Glomerular visceral epithelial cell (primary cell): ENCODE results near the gene RUNX2.

Source experiments
- DNase-seq: peaks from one replicate; pipeline ENCODE4 v3.0.0-alpha.2; 2016; ENCODE audit errors: extremely low spot score

RUNX2 gene

DNA sequence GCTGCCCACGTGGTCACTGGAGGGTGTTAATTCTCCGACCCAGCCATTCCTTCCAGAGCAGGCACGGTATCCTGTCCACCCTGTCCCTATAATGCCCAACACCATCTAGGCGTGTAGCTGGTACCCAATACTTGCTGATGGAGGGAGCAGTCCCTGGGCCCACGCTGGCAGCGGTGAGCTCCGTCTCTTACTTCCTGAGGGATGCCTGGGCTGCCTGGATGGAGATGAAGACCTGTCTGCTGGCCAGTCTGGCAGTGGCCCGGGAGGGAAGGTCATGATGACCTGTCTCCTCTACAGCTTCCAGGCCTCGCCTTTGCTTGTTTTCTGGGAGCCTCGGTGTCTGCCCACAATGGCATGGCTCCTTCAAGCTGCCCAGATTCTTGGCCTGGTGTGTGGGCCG, 347.5 kb downstream of the RUNX2 start:
- no peak for DNase-seq

DNA sequence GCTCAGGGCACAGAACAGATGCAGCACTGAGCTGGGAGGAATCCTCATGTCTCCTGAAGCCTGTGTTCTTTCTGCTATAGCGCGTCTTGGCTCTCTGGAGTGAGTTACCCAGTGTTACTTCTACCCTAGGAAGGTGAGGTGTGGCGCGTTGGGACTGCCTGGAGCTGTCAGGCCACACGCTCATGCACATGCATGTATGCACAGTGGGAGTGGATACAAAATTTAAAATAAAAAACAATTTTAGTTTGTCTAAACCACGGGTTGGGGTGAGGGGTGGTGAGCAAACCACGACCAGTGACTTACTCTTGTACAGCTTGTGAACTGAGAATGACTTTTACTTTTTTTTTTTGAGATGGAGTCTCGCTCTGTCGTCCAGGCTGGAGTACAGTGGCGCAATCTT, 348.2 kb downstream of the RUNX2 start:
- DNase-seq = no peak

DNA sequence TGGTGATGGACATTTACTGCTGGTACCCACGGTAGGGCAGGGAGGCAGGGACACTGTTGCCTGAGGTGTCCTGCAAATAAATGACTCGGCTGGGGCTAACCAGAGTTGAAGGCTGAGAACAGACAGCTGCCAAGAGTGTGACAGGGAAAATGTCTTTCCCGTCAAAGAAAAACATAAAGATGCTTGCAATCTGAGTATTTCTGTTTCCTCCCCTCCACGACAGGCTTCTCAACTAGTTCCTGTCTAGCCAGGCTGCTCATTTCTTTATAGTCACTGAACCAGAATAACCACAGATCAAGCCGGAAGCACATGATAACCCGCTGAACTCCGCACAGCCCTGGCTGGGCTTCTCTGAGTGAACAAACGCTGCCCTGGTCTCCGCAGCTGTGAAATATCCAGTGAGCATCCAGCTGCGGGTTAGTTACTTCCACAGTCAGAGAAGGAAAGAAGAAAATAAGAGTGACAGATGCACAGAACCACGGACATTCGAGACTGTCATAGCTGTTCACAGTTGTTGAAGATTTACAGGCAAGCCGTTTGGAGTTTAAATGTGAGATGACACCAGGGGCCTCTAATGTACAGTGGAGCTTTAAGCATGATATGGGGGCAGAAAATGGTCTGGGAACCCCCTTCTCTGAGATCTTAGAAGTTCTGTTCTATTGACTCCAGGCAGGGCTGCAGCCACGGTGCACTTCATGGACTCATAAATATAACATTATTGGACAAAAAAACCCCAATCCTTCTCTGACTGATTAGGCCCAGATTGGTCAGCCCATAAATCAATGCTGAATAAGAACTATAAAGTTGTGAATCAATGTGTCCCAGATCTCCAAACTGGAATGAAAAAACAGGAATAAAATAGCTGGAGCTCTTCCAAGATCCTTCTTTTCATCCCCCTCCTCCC, 349.5 kb downstream of the RUNX2 start:
- peak; percentile 90 for DNase-seq

DNA sequence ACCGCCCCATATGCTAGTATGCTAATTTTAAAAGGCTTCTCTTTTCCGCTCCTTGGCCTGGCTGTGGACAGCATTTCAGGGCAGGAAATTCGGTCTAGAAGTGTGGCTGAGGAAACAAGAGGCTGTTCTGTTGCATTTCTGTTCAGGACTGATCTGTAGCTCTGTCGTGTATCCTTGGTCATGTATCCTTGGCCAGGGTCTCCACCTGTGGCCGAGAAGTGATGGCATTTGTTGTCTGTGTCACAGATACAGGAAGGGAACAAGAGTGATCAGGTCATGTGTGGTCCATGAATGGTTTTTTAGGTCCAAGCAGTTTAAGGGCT, 350.1 kb downstream of the RUNX2 start:
- no peak for DNase-seq

DNA sequence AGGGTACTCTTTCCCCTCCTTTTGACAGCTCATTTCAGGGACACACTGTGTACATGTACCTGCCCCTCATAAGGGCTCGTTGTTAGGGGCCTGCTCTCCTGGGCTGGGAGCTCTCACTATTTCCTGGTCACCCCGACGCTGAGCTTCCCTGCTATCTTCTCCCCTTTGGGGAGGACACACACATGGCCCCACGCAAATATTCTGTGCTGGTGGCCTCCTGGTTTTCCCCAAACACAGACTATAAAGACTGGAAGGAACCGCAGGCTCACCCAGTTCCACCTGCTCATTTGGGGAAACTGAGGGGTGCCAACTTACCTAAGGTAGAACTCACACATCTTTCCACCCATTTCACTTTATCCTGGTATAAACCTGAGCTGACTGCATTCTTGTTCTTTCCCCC, 351.0 kb downstream of the RUNX2 start:
- DNase-seq = no peak

DNA sequence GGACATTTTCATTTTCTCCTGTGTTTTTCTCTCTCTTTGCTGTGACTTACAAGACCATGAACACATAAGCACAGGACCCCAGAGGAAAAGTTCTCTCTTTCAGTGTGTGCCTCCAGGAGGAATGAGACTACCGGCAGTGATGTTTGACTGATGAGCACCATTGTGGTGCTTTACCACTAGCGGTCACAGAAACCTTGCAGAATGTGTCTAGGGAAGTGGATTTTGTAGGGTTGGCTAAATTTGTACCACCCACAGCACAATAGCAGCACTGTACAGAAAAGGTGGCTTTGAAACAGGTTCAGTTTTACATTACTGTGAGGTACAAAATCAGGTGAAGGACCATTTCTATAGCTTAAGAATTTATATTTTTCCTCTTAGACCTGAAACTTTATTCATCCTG, 351.5 kb downstream of the RUNX2 start:
- DNase-seq = no peak

DNA sequence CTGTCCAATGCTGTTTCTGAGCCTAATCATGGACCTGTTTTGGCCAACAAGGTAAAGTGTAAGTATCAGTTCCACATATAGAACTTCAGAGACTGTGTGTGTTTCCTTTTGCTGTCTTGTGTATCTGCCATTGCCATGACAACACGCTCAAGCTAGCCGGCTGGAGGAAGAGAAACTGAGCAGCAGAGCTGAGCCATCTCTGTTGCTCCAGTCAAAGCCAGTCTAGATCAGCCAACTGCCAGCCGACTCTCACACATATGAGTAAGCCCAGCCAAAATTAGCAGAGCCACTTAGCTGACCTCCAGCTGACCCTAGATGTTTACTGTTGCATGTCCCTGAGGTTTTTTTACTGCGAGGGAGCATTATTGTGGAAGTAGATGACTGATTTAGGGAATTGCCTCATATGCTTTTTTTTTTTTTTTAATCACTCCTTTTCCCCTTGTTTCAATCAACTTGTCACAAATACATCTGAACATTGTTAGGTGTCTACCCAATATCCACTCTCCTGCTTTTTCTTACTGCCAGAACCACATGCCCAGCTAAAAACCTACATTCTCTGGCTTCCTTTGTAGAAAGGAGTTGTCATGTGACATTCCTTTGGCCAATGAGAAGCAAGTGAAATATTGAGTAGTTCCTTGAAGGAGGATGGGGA, 353.9 kb downstream of the RUNX2 start:
- peak; percentile 94 for DNase-seq

DNA sequence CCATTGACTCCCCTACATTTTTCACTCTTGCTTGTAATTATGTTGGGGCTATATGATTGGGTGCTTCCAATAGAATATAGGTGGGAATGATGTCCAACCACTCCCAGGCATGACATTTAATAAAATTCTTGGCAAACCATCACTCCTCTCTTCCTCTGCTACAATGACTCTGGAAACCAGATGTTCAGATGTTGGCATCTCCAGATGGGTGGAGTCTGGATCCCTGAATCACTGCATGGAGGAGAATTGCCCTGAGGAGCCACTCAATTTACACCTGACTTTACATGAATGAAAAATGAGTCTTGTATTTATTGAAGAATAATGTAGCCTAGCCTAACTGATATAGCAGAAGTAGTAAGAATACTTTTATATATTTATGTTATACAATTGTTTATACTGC, 356.3 kb downstream of the RUNX2 start:
- no peak for DNase-seq

DNA sequence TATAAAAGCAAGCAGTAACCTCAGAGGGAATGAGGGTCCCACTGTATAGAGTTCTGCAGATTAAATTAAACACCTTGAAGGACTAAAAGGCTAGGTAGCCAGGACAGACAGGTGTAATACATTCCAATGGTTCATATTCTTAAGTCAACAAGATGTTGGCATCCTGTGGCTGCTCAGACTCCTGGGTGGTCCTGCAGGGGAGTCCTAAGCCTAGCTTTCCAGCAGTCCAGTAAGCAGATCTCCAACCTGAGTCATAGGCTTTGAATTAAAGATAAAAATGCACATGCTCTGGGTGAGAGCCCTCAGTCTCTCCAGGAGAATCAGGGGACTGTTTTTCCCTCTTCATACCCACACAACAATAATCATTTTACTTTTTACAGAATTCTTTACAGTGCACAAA, 356.9 kb downstream of the RUNX2 start:
- DNase-seq = peak; percentile 64

DNA sequence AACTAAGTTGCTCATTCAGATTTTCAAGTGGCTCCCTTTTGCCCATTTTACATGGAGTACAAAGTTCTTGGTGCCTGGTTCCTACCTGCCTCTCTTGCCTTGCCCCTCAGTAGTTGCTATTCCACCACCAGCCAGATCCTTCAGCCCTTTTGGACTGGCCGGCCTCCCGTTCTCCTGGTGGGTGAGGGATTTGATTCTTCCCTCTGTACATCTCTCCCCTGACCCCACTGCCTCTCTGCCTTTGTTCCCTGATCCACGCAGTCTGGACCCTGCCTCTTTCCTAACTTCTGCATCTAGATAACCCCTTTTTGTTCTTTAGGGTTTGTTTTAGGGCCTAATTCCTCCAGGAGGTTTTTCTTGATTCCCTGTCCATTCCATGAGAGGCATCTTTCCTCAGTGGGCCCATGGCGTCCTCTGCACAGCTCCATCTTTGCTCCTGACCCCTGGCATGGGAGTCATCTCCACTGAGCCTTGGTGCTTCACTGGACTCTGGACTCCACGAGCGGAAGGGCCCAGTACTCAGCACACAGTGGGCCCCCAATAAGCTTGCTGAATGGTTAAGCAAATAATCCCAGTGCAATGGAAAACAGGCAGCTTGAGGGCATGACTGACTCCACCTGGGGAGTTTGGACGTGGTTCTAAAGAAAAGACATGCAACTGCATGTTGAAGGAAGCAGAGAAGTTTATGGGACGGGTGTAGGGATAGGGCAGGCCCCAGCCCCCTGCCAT, 358.9 kb downstream of the RUNX2 start:
- DNase-seq = no peak

DNA sequence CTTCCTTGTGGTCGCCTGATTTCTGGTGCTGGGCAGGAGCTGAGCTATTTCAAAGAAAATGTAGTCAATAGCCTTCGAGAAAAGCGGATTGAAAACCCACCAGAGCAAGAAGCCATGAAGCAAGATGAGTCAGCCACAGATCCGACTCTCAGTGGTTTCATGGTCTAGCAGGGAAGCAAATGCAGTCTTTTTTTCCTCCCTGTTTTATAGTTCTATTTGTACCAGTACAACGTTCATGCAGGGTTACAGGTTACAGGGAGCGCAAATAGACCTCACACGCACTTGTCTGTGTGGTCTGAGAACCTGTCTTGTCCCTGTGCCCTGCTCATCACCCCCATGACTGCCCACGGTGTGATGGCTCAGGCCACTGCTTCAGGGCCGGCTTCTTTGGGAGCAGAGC, 359.4 kb downstream of the RUNX2 start:
- DNase-seq = peak; percentile 97

DNA sequence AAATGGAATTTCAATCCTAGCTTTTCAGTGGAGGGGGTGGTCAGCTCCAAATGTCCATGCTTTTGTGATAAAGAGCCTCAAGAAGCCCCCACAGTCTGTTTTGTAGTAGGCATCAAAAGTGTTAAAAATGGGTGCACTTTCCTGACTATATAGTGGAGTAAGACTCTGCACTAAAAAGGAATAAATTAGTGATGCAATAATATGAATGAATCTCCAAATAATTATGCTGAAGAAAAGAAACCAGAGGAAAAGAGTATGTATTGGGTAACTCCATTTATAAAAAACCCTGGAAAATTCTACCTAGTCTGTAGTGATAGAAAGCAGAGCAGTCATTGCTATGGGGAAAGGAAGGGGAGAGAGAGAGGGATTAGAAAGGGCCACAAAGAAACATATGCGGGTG, 360.1 kb downstream of the RUNX2 start:
- no peak for DNase-seq

DNA sequence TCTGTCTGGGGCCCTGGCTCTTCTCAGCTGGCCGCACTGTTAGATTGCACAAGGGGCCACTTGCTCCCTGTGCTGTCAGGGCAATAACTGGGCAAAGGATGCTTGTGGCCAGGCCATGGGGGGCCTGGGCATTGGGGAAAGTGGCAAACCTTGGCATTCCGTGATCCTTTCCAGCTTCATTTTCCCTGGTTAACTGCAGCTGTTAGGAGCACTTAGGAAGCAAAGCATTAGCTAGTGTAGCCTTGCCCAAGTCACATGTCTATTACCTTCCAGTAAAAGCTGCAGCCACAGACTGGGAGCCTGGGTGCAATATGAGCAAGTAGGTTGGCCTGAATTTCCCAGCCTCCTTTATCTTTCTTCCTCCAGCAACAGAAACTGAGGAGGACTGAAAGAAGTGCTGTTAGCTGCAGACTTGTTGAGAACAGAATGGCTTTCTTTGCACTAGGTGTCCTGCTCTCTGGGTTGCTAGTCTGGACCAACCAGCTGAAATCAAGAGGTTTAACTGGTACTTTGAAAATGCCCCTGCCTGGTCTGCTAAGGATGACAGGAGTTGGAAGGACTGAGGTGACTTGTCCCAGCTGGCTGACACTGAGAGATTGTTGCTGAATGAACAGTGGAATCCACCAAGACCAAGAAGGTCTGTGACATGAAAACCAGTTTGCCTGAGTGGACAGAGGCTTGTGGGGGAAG, 361.9 kb downstream of the RUNX2 start:
- DNase-seq = peak; percentile 65

DNA sequence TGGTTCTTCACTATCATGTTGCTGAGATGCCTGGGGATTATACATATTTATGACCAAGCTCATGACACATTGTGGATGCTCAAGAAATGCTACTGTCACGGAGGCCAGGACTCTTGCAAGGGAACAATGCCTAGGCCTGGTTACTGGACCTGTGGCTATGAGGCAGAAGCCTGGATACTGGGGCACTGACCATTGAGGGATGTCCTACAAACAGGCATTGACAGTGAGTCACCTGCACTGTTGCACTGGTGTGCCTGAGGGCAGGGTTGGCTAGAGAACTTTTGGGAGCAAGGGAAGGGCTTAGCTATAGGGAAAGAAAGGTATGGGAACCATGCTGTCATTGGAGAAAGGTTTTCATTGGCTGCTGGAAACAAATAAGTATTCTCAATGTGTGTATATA, 362.7 kb downstream of the RUNX2 start:
- DNase-seq = no peak

DNA sequence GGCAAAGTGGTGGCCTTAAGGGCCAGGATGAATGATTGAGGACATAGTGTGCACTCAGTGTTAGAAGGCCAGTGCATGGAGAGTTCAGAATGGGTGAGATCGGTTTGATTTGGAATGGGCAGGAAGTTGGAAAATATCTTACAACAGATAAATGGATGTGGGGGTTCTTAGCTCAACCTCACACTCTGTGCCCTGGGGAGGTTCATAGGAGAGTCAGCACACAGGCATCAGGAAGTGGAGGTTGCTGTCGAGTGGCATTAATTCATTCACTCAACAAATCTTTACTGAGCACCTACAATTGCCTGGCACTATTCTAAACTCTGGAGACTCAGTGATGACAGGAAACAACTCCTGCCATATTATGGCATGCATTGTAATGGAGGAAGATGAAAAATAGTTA, 363.3 kb downstream of the RUNX2 start:
- DNase-seq = peak; percentile 42

DNA sequence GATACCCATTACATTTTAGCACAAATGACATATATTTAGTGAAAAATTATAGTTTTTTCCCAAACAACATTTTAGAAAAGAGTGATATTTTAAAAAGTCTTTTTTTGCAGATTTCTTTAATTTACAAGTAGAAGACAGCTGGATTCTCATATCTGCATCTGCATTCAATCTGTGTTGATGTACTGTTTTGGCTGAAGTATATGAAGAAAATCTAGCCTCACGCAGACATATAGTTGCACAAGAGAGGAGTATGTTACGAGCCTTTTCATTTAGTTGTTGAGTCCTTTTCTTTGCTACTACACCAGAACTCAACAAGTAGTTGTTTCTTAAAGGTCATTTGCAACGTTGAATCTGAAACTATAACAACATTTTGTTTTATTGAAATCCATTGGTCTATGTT, 363.9 kb downstream of the RUNX2 start:
- no peak for DNase-seq

DNA sequence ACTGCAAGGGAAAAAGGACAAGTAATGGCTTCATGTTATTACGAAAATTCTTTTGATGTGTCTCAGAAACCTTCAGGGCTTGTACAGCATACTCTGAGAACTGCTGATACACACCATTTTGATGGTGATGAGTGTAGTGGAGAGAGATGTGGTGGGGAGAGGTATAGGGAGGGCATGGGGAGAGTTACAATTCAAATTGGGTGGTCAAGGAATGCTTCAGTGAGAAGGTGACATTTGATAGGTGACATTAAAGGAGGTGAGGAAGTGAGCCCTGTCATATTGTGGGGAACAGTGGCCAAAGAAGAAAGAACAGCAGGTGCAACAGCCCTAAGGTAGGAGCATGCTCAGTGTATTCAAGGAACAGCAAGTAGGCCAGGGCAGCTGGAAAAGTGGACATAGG, 368.6 kb downstream of the RUNX2 start:
- no peak for DNase-seq

DNA sequence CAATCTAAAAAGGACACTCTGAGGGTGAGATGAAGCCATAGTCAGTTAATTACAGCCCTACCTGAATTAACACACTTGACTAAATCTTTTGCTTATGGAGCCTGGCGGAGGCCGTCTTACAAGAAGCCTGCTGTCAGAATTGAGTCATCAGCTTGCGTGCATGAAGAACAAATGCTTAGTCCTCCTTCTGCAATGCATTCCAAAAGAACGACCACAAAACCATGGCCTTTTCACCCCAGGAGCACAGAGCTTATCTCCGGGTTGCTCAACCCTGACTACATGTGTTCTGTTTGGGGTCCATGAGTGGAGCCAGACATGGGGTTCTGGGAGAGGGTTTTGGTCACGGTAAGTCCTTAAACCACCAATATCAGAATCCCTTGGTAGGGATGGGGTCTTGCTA, 369.5 kb downstream of the RUNX2 start:
- DNase-seq = peak; percentile 99

DNA sequence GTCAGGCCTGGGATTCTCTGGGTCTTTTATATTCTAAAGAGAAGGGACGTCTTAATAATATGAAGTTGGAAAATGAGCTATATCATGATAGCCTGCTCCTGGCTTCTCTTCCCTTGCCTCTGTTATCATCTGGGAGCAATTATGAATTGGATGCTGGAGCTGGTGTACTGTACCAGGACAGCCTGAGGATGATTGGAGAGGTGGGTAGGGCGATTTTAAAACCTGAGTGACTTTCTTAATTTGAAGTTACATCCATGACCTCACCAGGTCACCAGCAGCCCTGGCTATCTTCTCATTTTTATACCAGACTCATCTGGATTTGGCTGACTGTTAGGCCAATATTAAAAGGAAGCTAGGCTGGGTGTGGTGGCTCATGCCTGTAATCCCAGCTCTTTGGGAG, 369.9 kb downstream of the RUNX2 start:
- DNase-seq = peak; percentile 78

DNA sequence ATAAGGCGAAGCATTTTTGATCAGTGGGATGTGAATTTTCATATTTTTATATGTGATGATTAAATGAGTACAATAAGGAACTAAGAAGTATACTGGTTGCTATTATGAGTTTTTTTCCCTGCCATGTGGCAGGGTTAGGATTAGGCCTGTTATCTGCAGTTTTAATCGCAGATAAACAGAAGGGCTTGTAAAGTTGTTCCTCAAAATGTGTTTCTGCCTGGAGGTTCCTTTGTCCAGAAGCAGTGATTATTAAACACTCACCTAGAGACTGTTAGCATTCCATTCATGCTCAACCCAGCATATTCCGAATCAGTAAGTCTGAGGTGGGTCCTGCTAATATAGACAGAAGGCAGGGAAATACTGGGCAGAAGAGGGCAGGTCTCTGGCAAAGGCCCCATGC, 371.5 kb downstream of the RUNX2 start:
- DNase-seq = no peak

DNA sequence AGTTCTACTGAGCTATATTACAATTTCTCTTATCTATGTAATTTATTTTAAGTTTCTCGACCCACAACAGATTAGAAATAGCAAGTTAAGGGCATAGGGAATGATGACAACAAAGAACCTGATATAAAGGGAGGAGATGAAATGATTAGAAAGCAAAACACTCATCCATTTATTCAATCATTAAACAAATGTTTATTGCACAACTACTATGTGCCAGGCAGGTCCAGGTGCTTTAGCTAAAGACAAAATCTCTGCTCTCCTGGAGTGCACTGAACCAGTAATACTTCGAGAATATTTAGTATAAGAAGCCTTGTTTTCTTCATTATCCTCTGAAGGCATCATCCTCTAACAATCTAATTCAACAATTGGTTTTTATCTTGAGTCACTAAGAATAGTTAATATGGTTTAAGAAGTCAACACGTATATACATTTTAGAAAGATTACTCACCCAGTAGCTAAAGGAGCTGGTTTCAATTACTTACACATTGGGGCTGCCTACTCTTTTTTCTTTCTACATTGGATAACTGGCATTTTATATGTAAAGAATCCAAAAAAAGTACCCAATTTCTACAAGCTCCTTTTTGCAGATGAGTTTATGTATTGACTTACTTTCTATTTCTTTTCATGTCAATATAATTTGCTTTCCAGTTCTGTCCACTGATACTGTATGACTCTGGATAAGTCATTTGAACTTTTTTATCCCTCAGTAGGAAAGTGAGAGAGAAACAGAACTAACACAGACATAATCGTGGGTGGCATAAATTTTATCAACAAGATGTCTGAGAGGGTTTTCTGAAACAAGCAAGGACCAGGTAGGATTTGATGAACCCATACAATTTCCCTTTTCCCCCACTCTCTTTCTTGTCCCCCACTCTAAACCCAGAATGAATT, 375.0 kb downstream of the RUNX2 start:
- peak; percentile 54 for DNase-seq
